Stimulated activated CD4-positive, alpha-beta T cell treated with anti-CD3 and anti-CD28 coated beads, Interleukin-12 subunit alpha, Interleukin-12 subunit beta, amount 100 ng/mL, for 4 hours (primary cell): ENCODE measurements around the gene KRT24.
"Not testable (repeated sequence)": the region's sequence is repeated elsewhere in the genome, so short reads cannot be mapped to it uniquely, and the experiment has no call there.

Source experiments
- DNase-seq: peaks from one replicate; pipeline ENCODE4 v3.0.0-alpha.2; 2020

The KRT24 gene

DNA sequence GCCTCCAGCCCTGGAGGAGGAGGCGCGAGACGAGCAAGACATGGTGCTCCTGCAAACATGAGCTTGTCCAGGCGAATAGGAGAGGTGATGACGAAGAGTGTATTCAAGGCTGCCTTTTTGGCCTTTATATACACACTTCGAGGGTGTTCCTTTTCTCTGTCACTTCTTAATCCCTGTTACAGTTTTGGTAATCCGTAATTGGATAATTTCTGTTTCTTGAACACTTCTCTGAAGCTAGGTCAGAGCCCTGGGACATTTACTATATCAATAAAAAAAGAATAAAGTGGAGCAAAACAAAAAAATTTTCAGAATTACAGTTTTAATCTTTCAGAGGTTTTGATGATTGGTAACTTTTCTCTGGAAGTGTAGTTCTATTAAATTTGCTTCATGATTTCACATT is at the start of gene KRT24:
Gene KRT24 (minus strand): TSS at position 101 of the 400 bp plus-strand sequence. CDS start 59 bp downstream, at position 42.
- no peak for DNase-seq

- no peak for DNase-seq
Measured at GRCh38 chr17:40751065-40751464, 47.5 kb upstream of the KRT24 start.

GRCh38 chr17:40750391-40750790 is 46.8 kb upstream of the KRT24 start:
- DNase-seq, result no peak

DNA sequence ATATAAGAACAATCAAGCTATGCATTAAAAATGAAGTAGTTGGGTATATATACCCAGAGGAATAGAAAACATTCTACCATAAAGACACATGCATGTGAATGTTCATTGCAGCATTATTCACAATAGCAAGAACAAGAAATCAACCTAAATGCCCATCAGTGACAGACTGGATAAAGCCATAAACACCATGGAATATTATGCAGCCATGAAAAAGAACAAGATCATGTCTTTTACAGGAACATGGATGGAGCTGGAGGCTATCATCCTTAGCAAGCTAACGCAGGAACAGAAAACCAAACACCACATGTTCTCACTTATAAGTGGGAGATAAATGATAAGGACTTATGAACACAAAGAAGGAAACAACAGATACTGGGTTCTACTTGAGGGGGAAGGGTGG is 45.1 kb upstream of the KRT24 start:
- DNase-seq, result not testable (repeated sequence)

DNA sequence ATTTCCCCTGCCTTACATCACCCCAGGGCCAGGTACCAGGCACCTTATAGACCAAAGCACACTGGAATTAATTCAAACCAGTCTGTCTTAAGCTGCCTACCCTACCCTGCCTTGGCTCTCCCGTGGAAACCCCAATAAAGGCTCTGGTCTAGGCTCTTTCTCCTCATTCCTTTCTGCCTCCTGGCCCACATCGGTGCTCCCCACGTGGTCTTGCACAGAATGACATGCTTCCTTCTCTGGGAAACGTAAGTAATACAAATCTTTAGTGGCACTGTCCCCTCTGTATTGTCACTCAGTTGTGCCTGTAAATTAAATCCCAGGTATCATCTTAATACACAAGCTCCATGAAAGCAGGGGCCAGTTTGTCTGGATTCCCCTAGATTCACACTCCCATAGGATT is 35.0 kb upstream of the KRT24 start:
- no peak for DNase-seq

- DNase-seq, result no peak
Measured at GRCh38 chr17:40735016-40735415, 31.5 kb upstream of the KRT24 start.

GRCh38 chr17:40734018-40734417 is 30.5 kb upstream of the KRT24 start:
- DNase-seq, result no peak

DNA sequence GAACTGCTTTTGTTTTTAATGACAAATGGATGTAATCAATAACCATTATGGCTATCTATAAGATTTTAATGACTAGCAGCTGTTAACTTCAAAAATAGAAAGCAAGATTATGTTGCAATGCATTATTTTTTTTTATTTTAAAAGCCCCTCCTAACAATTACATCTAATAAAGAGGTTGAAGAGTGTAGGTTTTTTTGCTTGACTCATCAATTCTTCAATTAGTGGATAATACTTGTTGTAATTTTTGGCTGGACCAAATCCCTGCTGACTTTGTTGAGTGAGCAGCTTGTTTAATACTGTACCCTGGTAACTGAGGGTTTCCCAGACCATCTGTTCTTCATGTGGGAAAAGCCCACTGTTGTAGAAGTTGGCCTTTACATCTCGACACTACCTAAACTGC is 27.4 kb upstream of the KRT24 start:
- no peak for DNase-seq

DNA sequence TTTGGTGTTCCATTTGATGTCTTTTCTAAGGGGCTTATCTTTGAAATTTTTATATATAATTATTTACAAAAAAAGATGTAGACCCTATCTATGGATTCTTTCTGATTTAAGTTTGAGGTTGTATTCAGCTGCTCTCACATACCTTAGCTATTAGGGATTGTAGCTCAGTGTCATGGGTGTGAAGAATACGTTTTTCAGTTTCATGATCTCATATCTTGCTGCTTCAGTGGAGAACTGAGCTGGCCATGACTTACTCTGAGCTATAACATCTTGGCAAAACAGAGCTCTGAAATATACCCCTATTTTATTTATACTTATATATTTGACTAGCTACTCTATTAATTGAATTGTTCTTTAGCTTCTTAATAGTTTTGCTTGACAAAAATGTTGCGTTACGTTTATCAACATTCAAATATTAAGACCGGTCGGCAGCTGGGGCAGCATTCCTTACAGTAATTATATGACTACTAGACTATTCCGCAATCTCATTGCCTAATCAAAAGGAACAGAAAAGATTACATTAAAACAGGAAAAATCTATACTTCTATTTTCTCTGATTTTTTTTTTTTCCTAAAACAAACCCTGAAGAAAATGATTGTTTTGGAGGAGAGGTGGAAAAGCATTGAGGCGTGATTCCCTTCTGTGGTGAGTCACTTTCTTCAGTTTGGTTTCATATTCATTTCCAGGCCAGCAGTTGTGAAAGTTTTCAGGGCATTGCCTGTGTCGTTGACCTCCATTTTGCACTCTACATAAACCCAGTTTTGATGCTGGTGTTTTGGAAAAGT is 24.1 kb upstream of the KRT24 start:
- DNase-seq, result no peak

DNA sequence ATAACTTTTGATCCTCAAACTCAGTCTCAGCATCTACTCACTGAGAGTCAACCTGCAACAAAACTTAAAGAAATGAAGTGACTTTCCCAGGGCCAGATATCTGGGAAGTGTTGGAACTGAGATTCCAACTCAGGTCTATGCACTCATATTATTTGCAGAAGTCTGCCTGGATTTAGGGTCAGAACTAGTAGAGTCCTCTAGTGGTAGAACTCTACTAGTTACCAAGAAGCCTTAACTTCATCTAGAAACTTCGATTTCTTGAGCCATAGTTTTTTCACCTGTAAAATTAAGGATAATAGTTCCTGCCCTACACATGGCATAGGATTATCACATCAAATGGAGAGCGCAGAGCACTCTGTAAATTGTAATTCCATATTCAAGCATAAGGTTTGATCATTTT is 23.4 kb upstream of the KRT24 start:
- no peak for DNase-seq

DNA sequence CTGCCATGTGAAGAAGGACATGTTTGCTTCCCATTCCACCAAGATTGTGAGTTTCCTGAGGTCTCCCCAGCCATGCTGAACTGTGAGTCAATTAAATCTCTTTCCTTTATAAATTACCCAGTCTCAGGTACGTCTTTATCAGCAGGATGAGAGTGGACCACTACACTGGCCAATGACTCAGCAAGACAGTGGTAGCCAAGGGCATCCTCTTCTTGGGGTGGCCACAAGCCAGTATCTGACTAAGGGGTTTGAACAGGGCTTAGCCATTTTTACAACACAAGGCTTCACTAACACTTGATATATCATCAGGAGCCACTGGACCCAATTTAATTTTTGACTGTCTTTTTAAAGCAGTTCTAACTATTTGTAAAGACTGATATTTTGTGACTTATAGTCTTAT is 21.1 kb upstream of the KRT24 start:
- DNase-seq, result no peak

GRCh38 chr17:40722241-40722640 is 18.7 kb upstream of the KRT24 start:
- no peak for DNase-seq

DNA sequence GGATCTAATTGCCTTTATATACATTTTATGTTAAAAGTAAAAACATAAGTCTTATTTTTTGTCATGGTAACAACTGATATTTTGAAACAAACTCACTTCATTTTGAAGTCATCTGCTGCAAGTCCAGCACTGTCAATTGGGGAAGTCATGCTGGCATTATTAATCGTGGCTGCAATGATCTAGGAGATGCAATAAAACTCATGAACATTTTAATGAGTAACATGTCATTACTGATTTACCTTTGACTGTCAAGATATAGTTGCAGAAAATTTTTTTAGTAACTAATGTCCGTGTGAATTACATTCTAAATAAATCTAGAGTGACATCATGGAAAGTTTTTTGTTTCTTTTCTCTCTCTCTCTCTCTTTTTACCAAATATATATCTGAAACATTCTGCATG is 17.3 kb upstream of the KRT24 start:
- no peak for DNase-seq

- no peak for DNase-seq
Measured at GRCh38 chr17:40718930-40719329, 15.4 kb upstream of the KRT24 start.

DNA sequence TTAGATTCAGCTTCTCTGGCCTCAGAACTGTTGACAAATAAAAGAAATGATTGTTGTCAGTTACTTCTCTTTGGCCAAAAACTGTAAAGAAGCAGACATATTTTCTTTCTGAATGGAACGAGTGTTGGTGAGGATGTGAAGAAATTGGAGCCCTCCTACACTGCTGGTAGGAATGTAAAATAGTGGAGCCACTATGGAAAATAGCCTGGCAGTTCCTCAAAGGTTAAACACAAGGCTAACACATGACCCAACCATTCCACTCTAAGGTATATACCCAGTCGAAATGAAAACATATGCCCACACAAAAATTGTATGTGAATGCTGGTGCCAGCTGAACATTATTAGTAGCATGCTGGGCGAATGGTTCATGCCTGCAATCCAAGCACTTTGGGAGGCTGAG is 14.2 kb upstream of the KRT24 start:
- DNase-seq, result no peak

DNA sequence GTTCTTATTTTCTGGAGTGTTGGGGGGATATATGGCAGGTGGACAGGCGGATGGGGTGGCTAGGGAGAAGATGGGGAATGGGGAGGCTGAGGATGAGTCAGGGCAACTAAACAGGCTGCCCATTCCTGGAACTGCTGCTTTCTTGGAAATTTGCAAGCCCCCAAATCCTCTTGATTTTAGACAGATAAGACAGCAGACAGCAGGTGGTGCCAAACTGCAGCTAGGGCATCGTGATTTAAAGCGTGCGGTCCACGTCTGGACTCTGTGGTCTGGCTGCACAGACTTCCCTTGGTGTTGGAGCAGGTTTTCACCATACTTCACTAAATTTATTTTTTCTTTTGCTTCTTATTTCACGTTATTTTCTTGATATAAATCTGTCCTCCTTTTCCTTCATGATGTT is 10.9 kb upstream of the KRT24 start:
- DNase-seq, result no peak

DNA sequence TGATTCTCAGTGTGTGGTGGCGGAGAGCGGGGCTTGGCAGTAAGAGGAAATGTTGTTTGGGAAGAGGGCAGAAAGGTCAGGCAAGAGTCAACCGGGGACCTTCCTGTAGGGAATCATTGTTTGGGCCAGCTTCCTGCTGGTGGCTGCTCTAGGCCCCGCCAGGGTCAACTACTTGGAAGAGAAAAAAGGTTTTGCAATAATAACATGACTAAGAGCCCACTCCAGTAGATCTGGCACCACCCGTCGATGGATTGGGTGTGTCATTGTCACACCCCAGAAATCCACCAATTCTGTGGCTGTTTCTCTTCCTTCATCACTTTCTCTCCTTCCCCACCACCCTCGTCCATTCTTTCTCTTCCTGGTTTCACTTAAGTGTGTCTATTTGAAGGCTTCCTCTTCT is 4.2 kb upstream of the KRT24 start:
- no peak for DNase-seq

- no peak for DNase-seq
Measured at GRCh38 chr17:40705584-40705983, 2.0 kb upstream of the KRT24 start.

DNA sequence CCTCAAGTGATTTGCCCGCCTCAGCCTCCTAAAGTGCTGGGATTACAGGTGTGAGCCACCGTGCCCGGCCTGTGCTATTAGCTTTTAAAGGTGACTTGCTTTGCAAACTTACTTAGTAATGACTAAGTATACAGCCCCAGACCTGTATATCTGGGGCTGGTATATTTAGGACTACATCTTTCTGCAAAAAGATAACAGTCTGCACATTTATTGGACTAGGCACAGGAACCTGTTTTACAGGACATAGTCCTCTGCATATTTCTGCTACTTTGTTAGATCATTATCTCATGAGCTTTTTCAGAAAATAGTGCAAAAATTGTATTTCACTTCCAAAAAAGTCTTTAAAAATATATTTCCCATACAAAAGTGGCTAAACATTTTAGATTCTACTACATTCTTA is 1.3 kb downstream of the KRT24 start:
- DNase-seq, result no peak

GRCh38 chr17:40699853-40700252 is 3.7 kb downstream of the KRT24 start:
- DNase-seq, result no peak

- DNase-seq, result no peak
Measured at GRCh38 chr17:40699371-40699770, 4.2 kb downstream of the KRT24 start.

DNA sequence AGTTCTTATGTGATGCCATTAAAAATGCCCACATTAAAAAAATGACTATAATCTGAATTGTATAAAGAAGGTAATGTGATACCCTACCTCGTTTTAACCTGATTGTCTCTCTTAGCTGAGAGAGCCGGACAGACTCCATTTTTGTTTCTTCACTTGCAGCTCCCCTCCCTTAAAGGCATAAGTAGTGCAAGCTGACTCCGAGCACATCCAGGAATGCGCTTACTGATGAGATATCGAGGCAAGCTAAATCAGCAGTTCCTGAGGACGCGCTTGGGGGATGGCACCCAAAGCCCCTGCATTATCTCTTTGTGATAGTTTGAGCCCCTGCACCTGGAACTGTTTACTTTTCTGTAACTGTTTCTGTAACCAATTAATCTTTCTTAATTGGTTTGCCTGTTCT is 6.3 kb downstream of the KRT24 start:
- DNase-seq, result no peak

DNA sequence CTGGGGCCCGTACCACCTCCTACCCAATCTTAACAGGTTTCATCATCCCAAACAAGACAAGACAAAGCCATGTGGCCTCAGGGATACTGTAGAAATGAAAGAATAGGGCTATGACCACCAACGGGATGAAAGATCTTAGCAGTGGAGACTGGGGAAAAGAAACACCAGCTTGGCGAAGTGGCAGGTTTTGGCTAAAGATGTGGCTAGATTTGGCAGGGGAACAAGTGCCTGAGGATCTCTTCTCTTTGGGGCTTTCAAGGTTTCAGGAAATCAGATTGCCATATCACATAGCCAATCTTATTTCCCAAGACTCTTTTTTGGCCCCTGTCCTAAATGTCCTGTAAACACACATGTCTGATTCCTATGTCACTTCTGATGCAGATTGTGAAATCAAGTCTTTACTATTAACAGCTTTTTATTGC is 6.9 kb downstream of the KRT24 start:
- no peak for DNase-seq

DNA sequence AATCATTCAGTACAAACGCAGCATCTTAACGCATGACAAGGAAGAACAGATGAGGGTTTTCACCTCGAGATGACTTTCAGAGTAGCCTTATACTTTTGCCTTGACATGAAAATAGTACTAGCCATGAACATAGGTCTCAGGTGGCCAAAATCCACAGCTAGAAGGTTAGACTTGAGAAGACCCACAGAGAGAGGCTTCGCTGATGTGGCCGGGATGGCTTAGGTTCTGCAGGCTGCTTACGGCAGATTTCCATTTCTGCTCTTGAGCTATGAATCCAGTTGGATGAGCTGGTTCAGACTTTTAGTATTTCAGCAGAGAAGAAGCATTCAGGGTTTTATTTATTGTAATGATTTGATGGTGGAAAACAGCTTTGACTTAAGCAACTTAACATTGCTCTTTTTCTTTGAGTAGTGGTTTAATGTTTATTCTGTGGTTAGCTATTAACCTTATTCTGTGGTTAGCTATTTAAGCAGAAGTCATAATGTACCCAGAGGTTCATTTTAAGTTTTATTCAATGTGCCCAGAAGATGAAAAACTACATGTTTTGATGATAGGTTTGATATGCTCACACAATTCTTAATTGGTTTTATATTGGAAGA is 7.6 kb downstream of the KRT24 start:
- no peak for DNase-seq

- DNase-seq, result no peak
Measured at GRCh38 chr17:40694584-40694983, 9.0 kb downstream of the KRT24 start.
